ENCODE measurements around the gene SHISA7. TPM values are rescaled to one million over a fixed set of nuclear protein-coding genes. Genes with fewer than 3 reads are reported as not detected.

The SHISA7 gene
- total RNA-seq, 4 donors from 2014 or later = not detected

DNA sequence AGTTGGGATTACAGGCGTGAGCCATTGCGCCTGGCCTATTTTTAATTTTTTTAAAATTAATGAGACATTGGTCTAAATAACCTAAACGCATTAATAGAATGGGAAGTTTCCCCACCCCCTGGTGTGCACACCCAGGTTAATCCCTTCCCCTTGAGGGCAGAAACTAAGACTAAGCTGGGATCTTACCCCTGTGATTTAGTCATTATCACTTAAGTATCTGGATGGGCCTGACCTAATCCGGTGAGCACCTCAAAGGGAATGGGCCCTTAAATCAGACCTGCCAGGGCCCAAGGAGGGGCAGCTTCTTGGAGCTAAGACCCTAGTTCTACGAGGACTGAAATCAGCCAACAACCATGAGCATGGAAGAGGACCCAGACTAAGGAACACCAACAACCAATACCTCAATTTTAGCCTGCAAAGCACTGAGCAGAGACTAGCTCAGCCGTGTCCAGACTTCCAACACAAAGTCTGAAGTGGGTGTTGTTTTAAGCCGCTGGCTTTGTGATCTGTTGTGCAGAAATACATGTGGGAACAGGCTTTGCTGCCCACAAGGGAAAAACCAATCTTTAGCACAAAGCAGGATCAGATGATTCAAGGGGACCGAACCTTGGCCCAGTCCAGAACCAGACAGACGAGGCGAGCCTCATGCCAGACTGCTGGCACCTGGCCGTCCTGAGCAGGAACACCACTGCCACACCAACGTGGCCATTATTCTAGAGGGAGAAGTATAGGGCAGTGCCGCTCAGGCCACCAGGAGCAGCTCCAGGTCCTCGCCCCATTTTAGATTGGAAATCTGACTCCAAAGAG is 42.6 kb downstream of the SHISA7 start:
- Histone ChIP-seq H3K4me3 (no peak overlapping the region), H3K4me1 (no peaks in the 10 kb centered on the region), H3K27me3 (no peaks in the 10 kb centered on the region), H3K36me3 (peaks cover 0 to 18% of the 10 kb centered on the region in 2 donors), H3K9me3 (no peaks in the 10 kb centered on the region), H3K27ac (no peak overlapping the region)
- intact Hi-C loops (cut with DNase I; ENCODE audit: low total_unique reads) = no loop called here
- ATAC-seq (no peak), DNase-seq (no peak)
- TF ChIP-seq POLR2A (IDR thresholded peaks at IDR 0.05) = no peak
- TF ChIP-seq, protein P1, sequence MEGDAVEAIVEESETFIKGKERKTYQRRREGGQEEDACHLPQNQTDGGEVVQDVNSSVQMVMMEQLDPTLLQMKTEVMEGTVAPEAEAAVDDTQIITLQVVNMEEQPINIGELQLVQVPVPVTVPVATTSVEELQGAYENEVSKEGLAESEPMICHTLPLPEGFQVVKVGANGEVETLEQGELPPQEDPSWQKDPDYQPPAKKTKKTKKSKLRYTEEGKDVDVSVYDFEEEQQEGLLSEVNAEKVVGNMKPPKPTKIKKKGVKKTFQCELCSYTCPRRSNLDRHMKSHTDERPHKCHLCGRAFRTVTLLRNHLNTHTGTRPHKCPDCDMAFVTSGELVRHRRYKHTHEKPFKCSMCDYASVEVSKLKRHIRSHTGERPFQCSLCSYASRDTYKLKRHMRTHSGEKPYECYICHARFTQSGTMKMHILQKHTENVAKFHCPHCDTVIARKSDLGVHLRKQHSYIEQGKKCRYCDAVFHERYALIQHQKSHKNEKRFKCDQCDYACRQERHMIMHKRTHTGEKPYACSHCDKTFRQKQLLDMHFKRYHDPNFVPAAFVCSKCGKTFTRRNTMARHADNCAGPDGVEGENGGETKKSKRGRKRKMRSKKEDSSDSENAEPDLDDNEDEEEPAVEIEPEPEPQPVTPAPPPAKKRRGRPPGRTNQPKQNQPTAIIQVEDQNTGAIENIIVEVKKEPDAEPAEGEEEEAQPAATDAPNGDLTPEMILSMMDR (IDR thresholded peaks at IDR 0.05 in 4 of 5, conservative IDR thresholded peaks at IDR 0.05 in 1 of 5) = no peak
- in situ Hi-C loops (cut with MboI; ENCODE audit: low sequenced_read_pairs in 4 of 4) = loop anchor here in 1 of 4 donors (25.0 kb wide), 2 partner anchors 113 to 263 kb away; partner anchors contain the start of genes BRSK1, HSPBP1 and TNNT1

DNA sequence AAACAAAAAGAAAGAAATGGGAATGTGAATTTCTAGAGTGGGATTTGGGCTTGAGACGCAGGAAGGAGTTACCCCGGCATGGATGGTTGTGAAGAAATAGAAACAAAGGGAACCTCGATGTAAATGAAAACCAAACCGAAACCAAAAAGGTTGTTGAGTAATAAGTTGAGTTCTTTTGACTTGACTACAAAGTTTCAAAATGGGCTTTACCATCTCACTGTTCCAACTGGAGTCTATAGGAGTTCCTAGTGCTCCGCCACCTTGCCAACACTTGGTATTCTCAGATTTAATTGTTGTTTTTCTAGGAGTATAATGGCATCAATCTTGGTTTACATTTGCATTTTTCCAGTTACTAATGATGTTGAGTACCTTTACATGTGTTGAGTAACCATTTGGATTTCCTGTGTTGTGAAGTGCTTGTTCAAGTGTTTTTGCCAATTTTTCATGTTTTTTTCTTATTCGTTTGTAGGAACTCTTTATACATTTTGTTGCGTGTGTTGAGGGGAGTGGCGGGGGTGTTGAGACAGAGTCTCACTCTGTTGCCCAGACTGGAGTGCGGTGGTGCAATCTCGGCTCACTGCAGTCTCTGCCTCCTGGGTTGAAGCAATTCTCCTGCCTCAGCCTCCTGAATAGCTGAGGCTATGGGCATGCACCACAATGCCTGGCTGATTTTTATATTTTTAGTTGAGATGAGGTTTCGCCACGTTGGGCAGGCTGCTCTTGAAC is 44.7 kb downstream of the SHISA7 start:
- Histone ChIP-seq H3K9me3 (no peaks in the 10 kb centered on the region), H3K4me3 (no peak overlapping the region), H3K4me1 (no peaks in the 10 kb centered on the region), H3K36me3 (peaks cover 0 to 18% of the 10 kb centered on the region in 2 donors), H3K27me3 (no peaks in the 10 kb centered on the region), H3K27ac (no peak overlapping the region)
- DNase-seq (no peak), ATAC-seq (no peak)
- intact Hi-C loops (cut with DNase I; ENCODE audit: low total_unique reads) (no loop called here), in situ Hi-C loops (cut with MboI; ENCODE audit: low sequenced_read_pairs in 4 of 4) (no loop called here)
- TF ChIP-seq, protein P1 (IDR thresholded peaks at IDR 0.05 in 4 of 5, conservative IDR thresholded peaks at IDR 0.05 in 1 of 5) = no peak
- no peak for TF ChIP-seq POLR2A (IDR thresholded peaks at IDR 0.05)

DNA sequence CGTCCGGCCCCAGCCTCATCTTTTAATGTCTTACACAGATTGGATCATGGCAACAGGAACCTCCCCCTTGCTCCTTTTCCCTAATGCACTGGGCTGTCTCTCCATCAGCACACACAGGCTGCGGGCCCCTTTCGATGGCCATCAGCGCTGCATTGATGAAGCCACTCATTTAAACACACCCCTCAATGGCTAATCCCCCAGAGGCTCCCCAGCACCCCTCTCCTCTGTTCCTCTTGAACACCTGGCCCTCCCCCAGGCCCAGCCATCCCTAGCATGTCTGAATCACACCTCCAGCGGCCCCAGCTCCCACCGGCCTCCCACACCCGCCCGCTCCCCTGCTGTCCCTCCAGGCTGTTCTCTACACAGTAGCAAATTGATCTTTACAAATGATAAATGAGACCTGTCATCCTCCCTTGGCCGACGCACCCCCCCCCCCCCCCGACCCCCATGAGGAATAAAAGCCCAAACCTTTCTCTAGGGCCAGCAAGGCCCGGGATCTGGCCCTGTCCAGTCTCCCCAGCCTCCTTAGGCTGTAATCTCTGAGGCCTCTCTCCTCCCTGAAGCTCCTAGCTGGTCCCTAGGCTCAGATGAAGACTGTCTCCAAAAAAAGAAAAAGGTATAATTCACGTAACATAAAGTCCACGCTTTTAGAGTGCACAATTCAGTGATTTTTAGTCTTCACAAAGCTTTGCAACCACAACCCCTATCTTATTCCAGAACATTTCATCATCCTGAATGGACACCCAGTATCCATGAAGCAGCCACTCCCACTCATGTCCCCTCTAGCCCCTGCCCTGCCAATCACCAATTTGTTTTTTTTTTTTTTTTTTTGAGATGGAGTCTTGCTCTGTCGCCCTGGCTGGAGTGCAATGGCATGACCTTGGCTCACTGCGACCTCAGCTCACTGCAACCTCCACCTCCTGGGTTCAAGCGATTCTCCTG is 50.0 kb downstream of the SHISA7 start:
- TF ChIP-seq, protein P1 (IDR thresholded peaks at IDR 0.05 in 4 of 5, conservative IDR thresholded peaks at IDR 0.05 in 1 of 5) = no peak
- H3K9me3 ChIP-seq = no peaks in the 10 kb centered on the region
- in situ Hi-C loops (cut with MboI; ENCODE audit: low sequenced_read_pairs in 4 of 4) = no loop called here

DNA sequence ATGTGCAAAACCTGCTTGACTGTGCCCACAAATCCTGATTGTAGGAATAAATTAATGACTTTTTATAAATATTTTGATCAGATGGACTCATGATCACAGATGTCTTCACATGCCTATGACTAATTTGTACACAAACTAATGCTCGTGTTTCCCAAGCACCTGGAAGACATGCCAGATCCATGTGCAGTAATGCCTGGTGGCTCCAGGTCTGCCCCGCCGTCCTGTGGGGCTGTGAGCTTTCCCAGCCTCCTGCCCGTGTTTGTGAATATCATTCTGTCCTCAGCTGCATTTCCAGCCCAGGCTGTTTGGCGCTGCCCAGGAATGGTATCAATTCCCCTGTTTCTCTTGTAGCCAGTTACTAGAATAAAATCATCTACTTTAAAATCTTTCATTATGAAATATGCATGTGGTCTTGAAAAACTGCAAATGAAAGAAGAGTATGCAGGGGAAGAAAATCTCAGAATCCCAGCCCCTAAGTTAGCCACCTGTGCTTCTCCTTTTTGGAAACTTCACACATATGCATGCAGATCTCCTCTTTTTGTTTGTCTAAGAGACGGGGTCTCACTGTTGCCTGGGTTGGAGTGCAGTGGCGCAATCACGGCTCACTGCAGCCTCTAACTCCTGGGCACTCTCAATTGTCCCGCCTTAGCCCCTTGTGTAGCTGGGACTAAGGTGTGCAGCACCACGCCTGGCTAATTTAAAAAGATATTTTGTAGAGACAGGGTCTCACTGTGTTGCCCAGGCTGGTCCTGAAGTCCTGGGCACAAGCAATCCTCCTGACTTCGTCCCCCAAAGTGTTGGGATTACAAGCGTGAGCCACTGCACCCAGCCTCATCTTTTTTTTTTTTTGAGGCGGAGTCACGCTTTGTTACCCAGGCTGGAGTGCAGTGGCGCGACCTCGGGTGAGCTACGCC is 51.1 kb downstream of the SHISA7 start:
- TF ChIP-seq, protein P1 (IDR thresholded peaks at IDR 0.05 in 4 of 5, conservative IDR thresholded peaks at IDR 0.05 in 1 of 5) = no peak
- TF ChIP-seq POLR2A (IDR thresholded peaks at IDR 0.05) = no peak
- Histone ChIP-seq H3K9me3 (no peaks in the 10 kb centered on the region), H3K4me1 (peaks cover 6 to 18% of the 10 kb centered on the region in 2 donors), H3K27me3 (no peaks in the 10 kb centered on the region), H3K27ac (peak overlapping the region in 1 of 4 donors; percentile 35), H3K36me3 (peaks cover 0 to 28% of the 10 kb centered on the region in 2 donors), H3K4me3 (no peak overlapping the region)
- intact Hi-C loops (cut with DNase I; ENCODE audit: low total_unique reads) (no loop called here), in situ Hi-C loops (cut with MboI; ENCODE audit: low sequenced_read_pairs in 4 of 4) (no loop called here)
- peak in 1 of 2 donors; percentile 46 for ATAC-seq
- DNase-seq = no peak

More for the DNA sequence above, 50.0 kb downstream of the SHISA7 start:
- Histone ChIP-seq H3K36me3 (peaks cover 0 to 19% of the 10 kb centered on the region in 2 donors), H3K27ac (no peak overlapping the region), H3K27me3 (no peaks in the 10 kb centered on the region), H3K4me3 (no peak overlapping the region), H3K4me1 (peaks cover 0 to 9% of the 10 kb centered on the region in 2 donors)
- DNase-seq (no peak), ATAC-seq (no peak)
- intact Hi-C loops (cut with DNase I; ENCODE audit: low total_unique reads) = no loop called here
